ENCODE results near the gene EHMT1. TPM values are rescaled to one million over a fixed set of nuclear protein-coding genes. Genes with fewer than 3 reads are reported as not detected.

EHMT1 gene
- total and polyA plus RNA-seq, 2 of the 8 experiments (the other 6 are each of a cell fraction or from before 2014, with no cell fraction given) = 95.7 to 163 TPM

- no peak overlapping the region for H3K27ac ChIP-seq (ENCODE audit: low read depth, low read length)
- no peak for TF ChIP-seq CBX8 (IDR thresholded peaks at IDR 0.05; ENCODE audit: borderline replicate concordance, low read depth, low read length)
- no peak for TF ChIP-seq SRF (IDR thresholded peaks at IDR 0.05; ENCODE audit: low read depth, low read length)
- peak in 1 of 3 experiments; percentile 30; a peak in 1 of 4 replicates for TF ChIP-seq CTCF (IDR thresholded peaks at IDR 0.05; ENCODE audit: control extremely low read depth in 1 of 3, insufficient read depth in 1 of 3, low read depth in 1 of 3, low read length in 3 of 3)
- no peak for TF ChIP-seq MAFK (IDR thresholded peaks at IDR 0.05; ENCODE audit: low read depth, low read length)
- no peak for TF ChIP-seq EP300 (IDR thresholded peaks at IDR 0.05; ENCODE audit: borderline replicate concordance in 1 of 2, low read depth in 2 of 2, low read length in 2 of 2)
- no peak for TF ChIP-seq TAF7 (optimal IDR thresholded peaks at IDR 0.05; ENCODE audit: borderline replicate concordance, low read depth, low read length)
- no peak for TF ChIP-seq MAX (IDR thresholded peaks at IDR 0.05)
- no peak for TF ChIP-seq POLR2AphosphoS5 (IDR thresholded peaks at IDR 0.05; ENCODE audit: low read depth, low read length)
- no peak for TF ChIP-seq EGR1 (IDR thresholded peaks at IDR 0.05; ENCODE audit: borderline replicate concordance, low read depth, low read length)
These were observed 2.4 kb downstream of the EHMT1 start for GRCh38 chr9:137621131-137621757.

More at GRCh38 chr9:137621131-137621757, 2.4 kb downstream of the EHMT1 start:
- H3K79me1 ChIP-seq (ENCODE audit: low read depth, low read length) = peaks cover 13% of the 10 kb centered on the region
- no peak overlapping the region for H3K18ac ChIP-seq (ENCODE audit: extremely low read depth, low read length)
- H3K4me2 ChIP-seq (ENCODE audit: insufficient read depth in 1 of 2, low read depth in 2 of 2, low read length in 2 of 2) = peak overlapping the region in 1 of 2 experiments; percentile 42; a peak in 3 of 4 replicates
- H2BK12ac ChIP-seq (ENCODE audit: low read depth, low read length) = no peak overlapping the region
- H4K8ac ChIP-seq (ENCODE audit: extremely low read depth, insufficient read depth, low read length) = no peak overlapping the region
- H2BK20ac ChIP-seq (ENCODE audit: low read length) = no peak overlapping the region
- FAIRE-seq (no peak), DNase-seq (ENCODE audit: low read depth in 1 of 2, low spot score in 2 of 2) (no peak)
- H3K27me3 ChIP-seq (replicated peaks in 1 of 4; ENCODE audit: control insufficient read depth in 3 of 4, extremely low read depth in 1 of 4, insufficient read depth in 3 of 4, low read length in 3 of 4) = no peaks in the 10 kb centered on the region
- WGBS, 2 experiments (ENCODE audit: extremely low coverage in 1 of 2, insufficient coverage in 1 of 2, insufficient read length in 1 of 2, insufficient replicate concordance in 2 of 2, low coverage in 1 of 2, low lambda C conversion rate in 2 of 2, missing lambda C conversion rate in 1 of 2) = 86% methylated on average over 6 of the region's 6 CpGs; no CpG with 5 or more reads in 1 of the 2 experiments
- peaks cover 51 to 86% of the 10 kb centered on the region in 2 experiments for H3K79me2 ChIP-seq (ENCODE audit: control insufficient read depth in 1 of 2, insufficient read depth in 2 of 2, low read length in 2 of 2)
- H2BK15ac ChIP-seq (ENCODE audit: low read length) = no peak overlapping the region
- no peak overlapping the region for H2BK5ac ChIP-seq (ENCODE audit: low read depth, low read length)
- H3K23ac ChIP-seq (ENCODE audit: insufficient read length) = no peak overlapping the region
- no peak overlapping the region for H3K14ac ChIP-seq (ENCODE audit: insufficient read length)
- no peak overlapping the region for H3K4ac ChIP-seq (replicated peaks; ENCODE audit: insufficient read length, low read depth, low read length)
- no peak overlapping the region for H4K91ac ChIP-seq (replicated peaks; ENCODE audit: insufficient read length, low read length)
- ChIA-PET CTCF (ENCODE audit: partially characterized antibody) (interaction anchor here (0.6 to 2.8 kb wide), 9 partner anchors 10 to 74 kb away, joined by 3 to 15 read pairs (median 3); no protein-coding TSS in a partner anchor), POLR2A (ENCODE audit: partially characterized antibody) (interaction anchor here (0.7 to 3.5 kb wide), 5 partner anchors 13 to 51 kb away, joined by 3 to 25 read pairs (median 8); partner anchors contain the start of gene ZMYND19)
- peaks cover 3 to 6% (median 6%) of the 10 kb centered on the region in 4 experiments; a peak in 5 of 8 replicates for H3K36me3 ChIP-seq (ENCODE audit: control insufficient read depth in 2 of 4, insufficient read depth in 4 of 4, low read length in 3 of 4)
- H2AFZ ChIP-seq (ENCODE audit: low read length) = no peak overlapping the region
- H3K4me3 ChIP-seq (ENCODE audit: extremely low read depth in 1 of 4, insufficient read depth in 2 of 4, low read depth in 3 of 4, low read length in 4 of 4) = 0 out of 8 replicates have a peak overlapping the region, but pooled peaks of 1 of the 4 experiments have one; percentile 17
- peaks cover 4 to 25% of the 10 kb centered on the region in 2 experiments for H4K20me1 ChIP-seq (replicated peaks in 1 of 2; ENCODE audit: control insufficient read depth in 1 of 2, insufficient read depth in 2 of 2, low read length in 2 of 2)
- no peak overlapping the region for H4K5ac ChIP-seq (ENCODE audit: insufficient read length, low read depth, low read length)
- H3K9ac ChIP-seq (replicated peaks in 1 of 4; ENCODE audit: extremely low read depth in 1 of 4, low read depth in 3 of 4, low read length in 3 of 4) = no peak overlapping the region
- peaks cover 4% of the 10 kb centered on the region; the same call in 1 of the 2 replicates for H3K23me2 ChIP-seq (ENCODE audit: low read depth, low read length)
- H3K4me1 ChIP-seq (replicated peaks in 1 of 4; ENCODE audit: control insufficient read depth in 3 of 4, insufficient read depth in 4 of 4, low read length in 3 of 4) = peaks cover 0 to 16% (median 6%) of the 10 kb centered on the region in 4 experiments; a peak in 6 of 7 replicates
- H3K9me3 ChIP-seq (ENCODE audit: insufficient read depth in 2 of 2, low read depth in 1 of 2, low read length in 1 of 2) = no peaks in the 10 kb centered on the region
- no peak overlapping the region for H2BK120ac ChIP-seq (replicated peaks; ENCODE audit: low read depth, low read length)
- H3K56ac ChIP-seq (replicated peaks; ENCODE audit: insufficient read length, low read depth, low read length) = no peak overlapping the region
- no peak overlapping the region for H2AK5ac ChIP-seq (ENCODE audit: low read depth, low read length)

Measured in H1 (cell line).